ENCODE results near the gene PRKG2. TPM values are rescaled to one million over a fixed set of nuclear protein-coding genes. Genes with fewer than 3 reads are reported as not detected.

PRKG2 gene
- total and polyA plus RNA-seq, 8 donors: 0.59 to 4.9 (median 0.90) TPM

GRCh38 chr4:81257021-81257420 lies 42.0 kb upstream of the PRKG2 start:
- TF ChIP-seq CTCF (IDR thresholded peaks at IDR 0.05): no peak
- Histone ChIP-seq H3K27ac (no peak overlapping the region), H3K4me1 (peaks cover 0 to 10% (median 0%) of the 10 kb centered on the region in 3 donors), H3K4me3 (no peak overlapping the region), H3K36me3 (no peaks in the 10 kb centered on the region), H3K9me3 (no peaks in the 10 kb centered on the region), H3K27me3 (no peaks in the 10 kb centered on the region)
- FAIRE-seq (no peak), ATAC-seq (peak in 2 of 4 donors; percentile 28 to 44), DNase-seq (no peak)
- intact Hi-C loops (cut with DNase I): no loop called here
- 9 to 22% methylated on average over 1 of the region's 1 CpG for WGBS, 2 donors

- peaks cover 0 to 10% (median 0%) of the 10 kb centered on the region in 3 donors for H3K4me1 ChIP-seq
- no peaks in the 10 kb centered on the region for H3K9me3 ChIP-seq
- intact Hi-C loops (cut with DNase I): no loop called here
- FAIRE-seq (no peak), DNase-seq (no peak), ATAC-seq (peak in 1 of 4 donors; percentile 35)
- H3K27me3 ChIP-seq: no peaks in the 10 kb centered on the region
- TF ChIP-seq CTCF (IDR thresholded peaks at IDR 0.05): no peak
- no peaks in the 10 kb centered on the region for H3K36me3 ChIP-seq
- 61 to 65% methylated on average over 8 of the region's 8 CpGs for WGBS, 2 donors
- no peak overlapping the region for H3K27ac ChIP-seq
- H3K4me3 ChIP-seq: no peak overlapping the region
These were observed 41.3 kb upstream of the PRKG2 start for GRCh38 chr4:81256059-81256970.

- Histone ChIP-seq H3K4me1 (peaks cover 0 to 10% (median 0%) of the 10 kb centered on the region in 3 donors), H3K4me3 (no peak overlapping the region), H3K27ac (no peak overlapping the region), H3K36me3 (no peaks in the 10 kb centered on the region), H3K9me3 (no peaks in the 10 kb centered on the region), H3K27me3 (no peaks in the 10 kb centered on the region)
- intact Hi-C loops (cut with DNase I): no loop called here
- no peak for TF ChIP-seq CTCF (IDR thresholded peaks at IDR 0.05)
- WGBS, 2 donors: 59 to 75% methylated on average over 1 of the region's 1 CpG
- ATAC-seq: no peak
- FAIRE-seq: no peak
- no peak for DNase-seq
These were observed 40.5 kb upstream of the PRKG2 start for GRCh38 chr4:81255524-81255923.

GRCh38 chr4:81250430-81250829 lies 35.4 kb upstream of the PRKG2 start:
- H3K36me3 ChIP-seq: no peaks in the 10 kb centered on the region
- 76 to 81% methylated on average over 1 of the region's 1 CpG for WGBS, 2 donors
- FAIRE-seq (no peak), ATAC-seq (no peak), DNase-seq (no peak)
- H3K9me3 ChIP-seq: no peaks in the 10 kb centered on the region
- H3K4me1 ChIP-seq: no peaks in the 10 kb centered on the region
- no peaks in the 10 kb centered on the region for H3K27me3 ChIP-seq
- no peak overlapping the region for H3K27ac ChIP-seq
- no peak for TF ChIP-seq CTCF (IDR thresholded peaks at IDR 0.05)
- intact Hi-C loops (cut with DNase I): no loop called here
- no peak overlapping the region for H3K4me3 ChIP-seq

All from pancreas (tissue), 10 donors.